HEK293 (cell line): ENCODE measurements around the gene PNMA5.

ENCODE experiments used
- BCL11A ChIP-seq: fragments of 450-650 bp; formaldehyde crosslinking; IDR thresholded peaks from 2 replicates; pipeline ENCODE4 v1.5.1; 2016; ENCODE audit warnings: low read depth, missing biosample characterization, missing genetic modification characterization
- MEIS1 ChIP-seq: sonication (generic); formaldehyde crosslinking; IDR thresholded peaks from 2 replicates; pipeline ENCODE4 v1.8.1; 2022; ENCODE audit warnings: missing genetic modification reagents, mild to moderate bottlenecking, borderline replicate concordance
- MYNN ChIP-seq: fragments of 450-650 bp; formaldehyde crosslinking; IDR thresholded peaks from 2 replicates; pipeline ENCODE4 v1.5.1; 2016; ENCODE audit warnings: missing biosample characterization, missing genetic modification characterization, borderline replicate concordance
- PRDM1 ChIP-seq: fragments of 450-650 bp; formaldehyde crosslinking; IDR thresholded peaks from 2 replicates; pipeline ENCODE4; 2016; ENCODE audit warnings: missing biosample characterization, missing genetic modification characterization
- REPIN1 ChIP-seq: fragments of 450-650 bp; formaldehyde crosslinking; IDR thresholded peaks from 2 replicates; pipeline ENCODE4 v1.5.1; 2017; ENCODE audit warnings: missing biosample characterization, missing genetic modification characterization, low read depth
- SCRT2 ChIP-seq: fragments of 450-650 bp; formaldehyde crosslinking; IDR thresholded peaks from 2 replicates; pipeline ENCODE4 v1.5.1; 2016; ENCODE audit warnings: missing biosample characterization, missing genetic modification characterization
- TRIM28 ChIP-seq: IDR thresholded peaks from 2 replicates; pipeline ENCODE4 v1.6.1; 2011; ENCODE audit warnings: low read length, control low read depth, borderline replicate concordance
- YY2 ChIP-seq: fragments of 450-650 bp; formaldehyde crosslinking; IDR thresholded peaks from 2 replicates; pipeline ENCODE4 v1.5.1; 2016; ENCODE audit warnings: missing biosample characterization, missing genetic modification characterization
- ZBTB17 ChIP-seq: fragments of 450-650 bp; formaldehyde crosslinking; IDR thresholded peaks from 2 replicates; pipeline ENCODE4 v1.5.1; 2016; ENCODE audit warnings: missing biosample characterization, missing genetic modification characterization
- ZBTB48 ChIP-seq: fragments of 450-650 bp; formaldehyde crosslinking; IDR thresholded peaks from 2 replicates; pipeline ENCODE4 v1.5.1; 2016; ENCODE audit warnings: missing biosample characterization, missing genetic modification characterization
- ZFP69B ChIP-seq: fragments of 450-650 bp; formaldehyde crosslinking; IDR thresholded peaks from 2 replicates; pipeline ENCODE4 v1.5.1; 2016; ENCODE audit warnings: missing biosample characterization, missing genetic modification characterization
- ZNF10 ChIP-seq: fragments of 450-650 bp; formaldehyde crosslinking; IDR thresholded peaks from 2 replicates; pipeline ENCODE4 v1.5.1; 2017; ENCODE audit warnings: missing biosample characterization, missing genetic modification characterization
- ZNF132 ChIP-seq: fragments of 450-650 bp; formaldehyde crosslinking; IDR thresholded peaks from 2 replicates; pipeline ENCODE4 v1.5.1; 2017; ENCODE audit warnings: missing biosample characterization, missing genetic modification characterization, borderline replicate concordance
- ZNF140 ChIP-seq: fragments of 450-650 bp; formaldehyde crosslinking; IDR thresholded peaks from 2 replicates; pipeline ENCODE4 v1.5.1; 2016; ENCODE audit warnings: missing biosample characterization, missing genetic modification characterization
- ZNF169 ChIP-seq: fragments of 450-650 bp; formaldehyde crosslinking; IDR thresholded peaks from 2 replicates; pipeline ENCODE4 v1.5.1; 2016; ENCODE audit warnings: missing biosample characterization, missing genetic modification characterization
- ZNF174 ChIP-seq: fragments of 450-650 bp; formaldehyde crosslinking; IDR thresholded peaks from 2 replicates; pipeline ENCODE4 v1.5.0; 2017; ENCODE audit warnings: missing biosample characterization, mild to moderate bottlenecking, missing genetic modification characterization
- ZNF184 ChIP-seq: fragments of 450-650 bp; IDR thresholded peaks from 2 replicates; pipeline ENCODE4 v1.5.1; 2018; ENCODE audit warnings: missing biosample characterization, mild to moderate bottlenecking, missing genetic modification characterization
- ZNF202 ChIP-seq: fragments of 450-650 bp; formaldehyde crosslinking; IDR thresholded peaks from 2 replicates; pipeline ENCODE4 v1.5.1; 2016; ENCODE audit warnings: missing biosample characterization, missing genetic modification characterization, borderline replicate concordance
- ZNF214 ChIP-seq: fragments of 450-650 bp; formaldehyde crosslinking; IDR thresholded peaks from 2 replicates; pipeline ENCODE4 v1.5.1; 2017; ENCODE audit warnings: missing biosample characterization, mild to moderate bottlenecking, missing genetic modification characterization, borderline replicate concordance
- ZNF221 ChIP-seq: fragments of 450-650 bp; formaldehyde crosslinking; IDR thresholded peaks from 2 replicates; pipeline ENCODE4 v1.5.1; 2017; ENCODE audit warnings: missing biosample characterization, missing genetic modification characterization, borderline replicate concordance
- ZNF302 ChIP-seq: fragments of 450-650 bp; formaldehyde crosslinking; IDR thresholded peaks from 2 replicates; pipeline ENCODE4 v1.5.1; 2016; ENCODE audit warnings: missing biosample characterization, missing genetic modification characterization, low read depth
- ZNF324 ChIP-seq: fragments of 450-650 bp; formaldehyde crosslinking; IDR thresholded peaks from 2 replicates; pipeline ENCODE4 v1.5.1; 2016; ENCODE audit warnings: missing biosample characterization, missing genetic modification characterization
- ZNF391 ChIP-seq: fragments of 450-650 bp; formaldehyde crosslinking; IDR thresholded peaks from 2 replicates; pipeline ENCODE4 v1.5.1; 2016; ENCODE audit warnings: low read depth, missing biosample characterization, missing genetic modification characterization, borderline replicate concordance
- ZNF548 ChIP-seq: fragments of 450-650 bp; formaldehyde crosslinking; IDR thresholded peaks from 2 replicates; pipeline ENCODE4 v1.5.1; 2016; ENCODE audit warnings: missing biosample characterization, missing genetic modification characterization
- ZNF585B ChIP-seq: fragments of 450-650 bp; formaldehyde crosslinking; IDR thresholded peaks from 2 replicates; pipeline ENCODE4 v1.5.1; 2016; ENCODE audit warnings: missing biosample characterization, missing genetic modification characterization
- ZNF596 ChIP-seq: fragments of 450-650 bp; IDR thresholded peaks from 2 replicates; pipeline ENCODE4 v1.5.0; 2018; ENCODE audit warnings: missing biosample characterization, mild to moderate bottlenecking, missing genetic modification characterization, moderate library complexity
- ZNF623 ChIP-seq: fragments of 450-650 bp; formaldehyde crosslinking; IDR thresholded peaks from 2 replicates; pipeline ENCODE4 v1.5.1; 2016; ENCODE audit warnings: missing biosample characterization, missing genetic modification characterization
- ZNF660 ChIP-seq: fragments of 450-650 bp; IDR thresholded peaks from 2 replicates; pipeline ENCODE4 v1.5.1; 2018; ENCODE audit warnings: missing biosample characterization, mild to moderate bottlenecking, missing genetic modification characterization
- ZNF664 ChIP-seq: fragments of 450-650 bp; formaldehyde crosslinking; IDR thresholded peaks from 2 replicates; pipeline ENCODE4 v1.5.1; 2016; ENCODE audit warnings: missing biosample characterization, missing genetic modification characterization
- TF ChIP-seq, protein P1 (sequence below): fragments of 450-650 bp; formaldehyde crosslinking; IDR thresholded peaks from 2 replicates; pipeline ENCODE4 v1.5.1; 2016; ENCODE audit warnings: missing biosample characterization, missing genetic modification characterization
- TF ChIP-seq, protein P2 (sequence below): fragments of 450-650 bp; formaldehyde crosslinking; IDR thresholded peaks from 2 replicates; pipeline ENCODE4 v1.5.1; 2017; ENCODE audit warnings: missing biosample characterization, missing genetic modification characterization
- TF ChIP-seq, protein P3 (sequence below): fragments of 450-650 bp; formaldehyde crosslinking; IDR thresholded peaks from 2 replicates; pipeline ENCODE4 v1.5.1; 2016; ENCODE audit warnings: missing biosample characterization, missing genetic modification characterization

The PNMA5 gene

DNA sequence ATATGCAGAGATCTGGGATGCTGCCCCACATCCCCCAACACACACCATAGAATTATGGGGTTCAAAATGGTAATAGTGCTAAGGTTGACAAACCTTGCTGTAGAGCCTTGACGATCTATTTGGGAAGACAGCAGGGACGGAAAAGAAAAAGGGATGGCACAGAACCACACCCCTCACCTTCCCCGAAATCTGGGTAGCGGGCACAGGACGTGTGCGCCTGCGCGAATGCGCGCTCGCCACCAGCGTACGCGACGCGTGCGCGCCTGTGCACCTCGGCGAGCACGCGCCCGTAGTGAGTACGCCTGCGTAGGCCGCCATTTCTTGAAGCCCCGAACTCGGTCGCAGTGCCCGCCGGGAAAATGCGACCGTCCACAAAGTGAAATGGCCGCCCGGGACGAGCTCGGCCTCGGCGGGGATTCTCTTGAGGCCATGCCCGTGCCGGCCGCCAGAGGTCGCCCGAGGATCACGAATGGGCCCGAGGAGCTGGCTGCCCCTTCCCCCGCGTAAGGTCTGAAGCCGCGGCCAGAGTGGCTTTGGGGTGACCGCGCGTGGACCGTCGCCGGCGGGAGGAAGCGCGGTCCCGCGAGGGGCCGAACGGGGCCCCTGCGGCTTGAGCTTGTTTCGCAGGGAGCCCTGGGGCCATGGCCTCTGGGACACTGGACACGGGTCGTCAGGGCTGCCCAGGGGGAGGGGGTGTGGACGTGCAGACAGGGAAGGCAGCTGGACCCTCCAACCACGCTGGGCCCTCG, 52.4 kb downstream of the PNMA5 start (continued):
- TF ChIP-seq, protein P1, sequence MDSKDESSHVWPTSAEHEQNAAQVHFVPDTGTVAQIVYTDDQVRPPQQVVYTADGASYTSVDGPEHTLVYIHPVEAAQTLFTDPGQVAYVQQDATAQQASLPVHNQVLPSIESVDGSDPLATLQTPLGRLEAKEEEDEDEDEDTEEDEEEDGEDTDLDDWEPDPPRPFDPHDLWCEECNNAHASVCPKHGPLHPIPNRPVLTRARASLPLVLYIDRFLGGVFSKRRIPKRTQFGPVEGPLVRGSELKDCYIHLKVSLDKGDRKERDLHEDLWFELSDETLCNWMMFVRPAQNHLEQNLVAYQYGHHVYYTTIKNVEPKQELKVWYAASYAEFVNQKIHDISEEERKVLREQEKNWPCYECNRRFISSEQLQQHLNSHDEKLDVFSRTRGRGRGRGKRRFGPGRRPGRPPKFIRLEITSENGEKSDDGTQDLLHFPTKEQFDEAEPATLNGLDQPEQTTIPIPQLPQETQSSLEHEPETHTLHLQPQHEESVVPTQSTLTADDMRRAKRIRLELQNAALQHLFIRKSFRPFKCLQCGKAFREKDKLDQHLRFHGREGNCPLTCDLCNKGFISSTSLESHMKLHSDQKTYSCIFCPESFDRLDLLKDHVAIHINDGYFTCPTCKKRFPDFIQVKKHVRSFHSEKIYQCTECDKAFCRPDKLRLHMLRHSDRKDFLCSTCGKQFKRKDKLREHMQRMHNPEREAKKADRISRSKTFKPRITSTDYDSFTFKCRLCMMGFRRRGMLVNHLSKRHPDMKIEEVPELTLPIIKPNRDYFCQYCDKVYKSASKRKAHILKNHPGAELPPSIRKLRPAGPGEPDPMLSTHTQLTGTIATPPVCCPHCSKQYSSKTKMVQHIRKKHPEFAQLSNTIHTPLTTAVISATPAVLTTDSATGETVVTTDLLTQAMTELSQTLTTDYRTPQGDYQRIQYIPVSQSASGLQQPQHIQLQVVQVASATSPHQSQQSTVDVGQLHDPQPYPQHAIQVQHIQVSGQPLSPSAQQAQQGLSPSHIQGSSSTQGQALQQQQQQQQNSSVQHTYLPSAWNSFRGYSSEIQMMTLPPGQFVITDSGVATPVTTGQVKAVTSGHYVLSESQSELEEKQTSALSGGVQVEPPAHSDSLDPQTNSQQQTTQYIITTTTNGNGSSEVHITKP (tag by site-specific recombination), result peak; percentile 51
- peak; percentile 59; the same call in 1 of the 2 replicates for TF ChIP-seq BCL11A (tag by site-specific recombination)
- no peak for TF ChIP-seq ZNF169 (tag by site-specific recombination)
- no peak for TF ChIP-seq MYNN
- TF ChIP-seq ZNF324, result 0 out of 2 replicates have a peak, but pooled peaks have one; percentile 33
- TF ChIP-seq ZNF302 (tag by site-specific recombination), result no peak
- no peak for TF ChIP-seq ZNF623 (tag by site-specific recombination)
- peak; percentile 74; the same call in 1 of the 2 replicates for TF ChIP-seq ZNF660
- TF ChIP-seq ZBTB17 (tag by site-specific recombination), result 0 out of 2 replicates have a peak, but pooled peaks have one; percentile 42
- no peak for TF ChIP-seq PRDM1 (tag by site-specific recombination)
- TF ChIP-seq ZFP69B (tag by site-specific recombination), result no peak
- no peak for TF ChIP-seq ZNF664 (tag by site-specific recombination)
- TF ChIP-seq ZNF132 (tag by site-specific recombination), result no peak
- TF ChIP-seq ZNF10 (tag by site-specific recombination), result no peak
- TF ChIP-seq ZNF202 (tag by site-specific recombination), result no peak
- TF ChIP-seq ZBTB48 (tag by site-specific recombination), result no peak
- no peak for TF ChIP-seq ZNF214 (tag by site-specific recombination)
- TF ChIP-seq REPIN1 (tag by site-specific recombination), result no peak
- no peak for TF ChIP-seq ZNF174 (tag by site-specific recombination)
- TF ChIP-seq MEIS1 (CRISPR knock-in tag), result no peak
- TF ChIP-seq ZNF596 (tag by site-specific recombination), result no peak
- TF ChIP-seq, protein P2, sequence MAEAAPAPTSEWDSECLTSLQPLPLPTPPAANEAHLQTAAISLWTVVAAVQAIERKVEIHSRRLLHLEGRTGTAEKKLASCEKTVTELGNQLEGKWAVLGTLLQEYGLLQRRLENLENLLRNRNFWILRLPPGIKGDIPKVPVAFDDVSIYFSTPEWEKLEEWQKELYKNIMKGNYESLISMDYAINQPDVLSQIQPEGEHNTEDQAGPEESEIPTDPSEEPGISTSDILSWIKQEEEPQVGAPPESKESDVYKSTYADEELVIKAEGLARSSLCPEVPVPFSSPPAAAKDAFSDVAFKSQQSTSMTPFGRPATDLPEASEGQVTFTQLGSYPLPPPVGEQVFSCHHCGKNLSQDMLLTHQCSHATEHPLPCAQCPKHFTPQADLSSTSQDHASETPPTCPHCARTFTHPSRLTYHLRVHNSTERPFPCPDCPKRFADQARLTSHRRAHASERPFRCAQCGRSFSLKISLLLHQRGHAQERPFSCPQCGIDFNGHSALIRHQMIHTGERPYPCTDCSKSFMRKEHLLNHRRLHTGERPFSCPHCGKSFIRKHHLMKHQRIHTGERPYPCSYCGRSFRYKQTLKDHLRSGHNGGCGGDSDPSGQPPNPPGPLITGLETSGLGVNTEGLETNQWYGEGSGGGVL (tag by site-specific recombination), result no peak
- TF ChIP-seq ZNF548 (tag by site-specific recombination), result no peak
- no peak for TF ChIP-seq ZNF184 (tag by site-specific recombination)
- TF ChIP-seq TRIM28, result no peak
- TF ChIP-seq, protein P3, sequence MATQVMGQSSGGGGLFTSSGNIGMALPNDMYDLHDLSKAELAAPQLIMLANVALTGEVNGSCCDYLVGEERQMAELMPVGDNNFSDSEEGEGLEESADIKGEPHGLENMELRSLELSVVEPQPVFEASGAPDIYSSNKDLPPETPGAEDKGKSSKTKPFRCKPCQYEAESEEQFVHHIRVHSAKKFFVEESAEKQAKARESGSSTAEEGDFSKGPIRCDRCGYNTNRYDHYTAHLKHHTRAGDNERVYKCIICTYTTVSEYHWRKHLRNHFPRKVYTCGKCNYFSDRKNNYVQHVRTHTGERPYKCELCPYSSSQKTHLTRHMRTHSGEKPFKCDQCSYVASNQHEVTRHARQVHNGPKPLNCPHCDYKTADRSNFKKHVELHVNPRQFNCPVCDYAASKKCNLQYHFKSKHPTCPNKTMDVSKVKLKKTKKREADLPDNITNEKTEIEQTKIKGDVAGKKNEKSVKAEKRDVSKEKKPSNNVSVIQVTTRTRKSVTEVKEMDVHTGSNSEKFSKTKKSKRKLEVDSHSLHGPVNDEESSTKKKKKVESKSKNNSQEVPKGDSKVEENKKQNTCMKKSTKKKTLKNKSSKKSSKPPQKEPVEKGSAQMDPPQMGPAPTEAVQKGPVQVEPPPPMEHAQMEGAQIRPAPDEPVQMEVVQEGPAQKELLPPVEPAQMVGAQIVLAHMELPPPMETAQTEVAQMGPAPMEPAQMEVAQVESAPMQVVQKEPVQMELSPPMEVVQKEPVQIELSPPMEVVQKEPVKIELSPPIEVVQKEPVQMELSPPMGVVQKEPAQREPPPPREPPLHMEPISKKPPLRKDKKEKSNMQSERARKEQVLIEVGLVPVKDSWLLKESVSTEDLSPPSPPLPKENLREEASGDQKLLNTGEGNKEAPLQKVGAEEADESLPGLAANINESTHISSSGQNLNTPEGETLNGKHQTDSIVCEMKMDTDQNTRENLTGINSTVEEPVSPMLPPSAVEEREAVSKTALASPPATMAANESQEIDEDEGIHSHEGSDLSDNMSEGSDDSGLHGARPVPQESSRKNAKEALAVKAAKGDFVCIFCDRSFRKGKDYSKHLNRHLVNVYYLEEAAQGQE (tag by site-specific recombination), result no peak
- no peak for TF ChIP-seq ZNF140
- TF ChIP-seq ZNF391 (tag by site-specific recombination), result no peak
- no peak for TF ChIP-seq ZNF221
- TF ChIP-seq ZNF585B (tag by site-specific recombination), result no peak
- peak; percentile 95 for TF ChIP-seq YY2
- no peak for TF ChIP-seq SCRT2 (tag by site-specific recombination)
